ENCODE results near the gene POU6F2.

Gene POU6F2

DNA sequence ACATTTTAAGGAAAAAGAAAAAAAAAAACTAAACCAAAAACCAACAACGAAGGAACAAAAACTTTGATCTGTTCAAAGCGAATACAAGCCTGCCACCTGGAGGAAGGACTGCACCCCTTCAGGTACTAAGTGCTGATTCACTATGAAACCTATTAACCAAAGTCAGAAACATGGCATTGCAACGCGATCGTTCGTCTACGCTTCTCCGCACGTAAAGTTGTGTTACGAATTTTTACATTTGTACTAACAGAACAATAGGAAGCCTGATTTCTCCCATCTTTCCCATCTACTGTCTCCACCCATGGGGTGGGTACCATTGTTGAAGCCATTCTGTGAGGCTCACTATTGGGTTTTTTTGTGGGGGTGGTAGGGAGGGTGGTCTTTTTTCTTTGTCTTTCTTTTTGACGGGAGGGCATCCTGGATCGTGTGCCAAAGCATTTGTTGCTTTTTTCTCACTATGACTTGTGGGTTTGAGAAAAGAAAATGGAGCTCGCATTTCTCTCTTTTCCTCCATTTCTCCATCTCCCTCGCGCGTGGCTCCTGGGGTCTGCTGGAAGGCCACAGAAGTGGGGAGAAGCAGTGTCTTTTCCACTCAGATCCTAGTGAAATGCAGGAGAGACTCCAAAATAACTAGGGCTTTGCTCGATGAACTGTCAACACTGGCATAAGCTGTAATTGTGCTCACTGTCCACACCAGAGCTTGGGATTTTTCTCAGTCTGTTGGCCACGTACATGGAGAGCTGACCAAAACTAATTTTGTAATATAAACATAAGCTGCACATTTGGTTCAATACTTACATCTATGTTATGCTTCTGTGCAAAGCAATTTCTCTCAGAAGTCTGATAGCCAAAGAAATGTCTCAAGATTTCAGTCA is 487.6 kb downstream of the POU6F2 start:
- DNase-seq, result no peak

DNA sequence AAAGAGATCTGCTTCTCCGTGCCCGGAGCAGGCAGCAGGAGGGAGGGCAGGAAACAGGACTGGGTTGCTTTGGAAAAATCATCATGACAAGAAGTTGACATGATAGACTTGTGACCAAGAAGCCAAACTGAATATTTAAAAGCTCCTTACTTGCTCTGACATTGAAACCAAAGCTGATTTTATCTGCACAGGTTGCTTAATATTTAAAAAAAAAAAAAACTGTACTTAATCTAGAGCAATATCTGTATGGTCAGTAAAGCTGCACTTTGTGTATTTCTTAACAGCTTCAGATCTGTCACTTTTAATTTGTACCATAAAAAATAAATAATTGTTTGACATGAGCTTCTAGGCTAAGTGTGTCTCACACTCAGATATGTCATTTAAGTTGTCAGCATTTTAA is 490.6 kb downstream of the POU6F2 start:
- no peak for DNase-seq

DNA sequence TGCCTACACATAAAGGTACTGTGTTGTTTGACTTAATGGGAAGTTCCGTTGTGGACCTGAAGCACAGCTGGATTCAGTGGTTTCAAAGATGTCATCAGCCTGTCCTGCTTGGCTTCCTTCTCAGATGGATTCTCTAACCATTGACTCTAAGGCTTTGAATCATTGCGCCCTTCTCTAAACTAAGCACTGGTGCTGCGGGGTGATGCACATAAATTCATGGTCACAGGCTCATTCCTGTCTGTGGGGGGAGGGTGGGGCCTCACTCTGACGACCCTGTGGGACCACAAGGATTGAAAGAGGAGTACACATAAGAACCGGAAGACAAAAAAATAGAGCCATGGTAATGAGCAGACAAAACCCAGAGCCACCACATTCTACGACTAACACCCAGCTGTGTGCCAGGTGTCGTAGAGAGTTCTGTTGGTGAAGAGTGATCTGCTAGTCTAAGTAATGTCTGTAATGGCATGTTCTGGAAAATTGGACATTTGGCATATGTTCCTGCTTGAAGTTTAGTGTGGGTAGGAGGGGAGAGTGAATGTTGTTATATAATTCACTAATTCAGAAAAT is 491.2 kb downstream of the POU6F2 start:
- no peak for DNase-seq

DNA sequence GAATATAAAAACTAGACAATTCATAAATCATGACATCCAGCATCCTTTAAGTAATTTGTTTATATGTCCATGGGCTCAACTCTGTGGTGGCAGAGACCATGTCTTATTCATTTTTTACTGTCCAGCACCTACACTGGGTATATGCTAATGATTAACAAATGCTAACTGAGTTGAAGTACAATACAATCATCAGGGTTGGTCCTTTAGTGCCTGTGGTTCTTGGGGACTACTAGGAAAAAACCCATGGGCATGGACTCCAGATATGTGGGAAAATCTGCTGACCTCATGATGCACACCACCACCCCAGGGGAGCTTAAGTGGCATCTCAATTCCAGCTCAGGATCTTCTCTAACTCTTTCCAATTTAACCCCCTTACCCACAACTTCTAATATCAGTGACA is 503.2 kb downstream of the POU6F2 start:
- no peak for DNase-seq

DNA sequence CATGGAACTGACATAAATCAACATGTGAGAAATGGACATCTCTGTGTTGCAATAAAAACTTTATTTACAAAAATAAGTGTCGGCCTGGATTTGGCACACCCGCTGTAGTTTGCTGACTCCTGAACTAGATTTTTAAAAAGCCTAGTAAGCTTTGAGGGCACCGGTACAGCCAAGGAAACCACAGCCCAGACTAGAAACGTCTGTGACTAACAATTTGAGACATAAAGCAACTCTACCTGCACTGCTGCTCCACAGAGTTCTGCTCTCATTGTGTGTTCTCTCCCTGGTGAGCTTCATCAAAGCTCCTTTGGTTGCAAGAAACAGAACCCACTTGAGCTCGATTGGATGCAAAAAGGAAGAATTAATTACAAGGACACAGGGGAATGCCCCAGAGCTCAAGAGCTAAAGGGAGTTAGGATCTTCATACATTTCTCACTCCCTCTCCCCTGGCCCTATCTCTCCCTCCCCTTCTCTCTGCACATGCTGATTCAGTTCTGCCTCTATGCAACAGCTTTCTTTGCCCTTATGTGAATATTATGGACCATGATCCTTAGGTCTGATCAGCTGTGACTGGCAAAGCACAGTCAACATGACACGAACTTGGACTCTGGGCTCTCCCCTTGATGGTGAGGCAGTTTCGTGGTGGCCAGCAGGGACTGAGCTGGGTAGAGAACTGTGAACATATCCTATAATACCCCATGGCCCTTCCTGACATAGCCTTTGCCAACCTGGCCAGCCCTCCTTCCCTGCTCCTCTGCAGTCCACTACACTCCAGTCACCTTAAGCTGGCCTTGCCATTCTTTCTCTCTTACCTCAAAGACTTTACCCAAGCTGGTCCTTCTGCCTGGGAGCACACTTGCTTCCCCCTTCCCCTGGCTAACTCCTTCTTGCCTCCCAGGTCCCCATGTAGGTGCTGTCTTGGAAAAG is 511.0 kb downstream of the POU6F2 start:
- no peak for DNase-seq

DNA sequence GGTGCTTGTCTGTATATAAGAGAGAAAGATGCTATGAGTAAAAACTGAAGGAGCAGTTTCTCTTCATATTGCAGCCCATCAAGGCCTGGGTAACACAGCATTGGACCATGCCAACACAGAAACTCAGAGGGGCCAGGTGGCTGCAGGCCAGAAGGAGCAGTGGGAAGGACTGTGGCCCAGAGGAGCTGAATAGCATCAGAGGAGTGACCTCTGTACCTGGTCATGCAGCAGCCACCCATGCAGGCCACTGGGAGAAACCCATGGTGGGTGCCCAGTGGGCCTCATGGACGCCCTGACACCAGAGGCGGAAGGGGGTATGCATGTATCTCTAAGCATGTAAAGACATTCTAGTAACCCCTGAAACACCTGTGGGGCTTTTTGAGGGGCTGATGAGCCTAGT is 512.6 kb downstream of the POU6F2 start:
- no peak for DNase-seq

DNA sequence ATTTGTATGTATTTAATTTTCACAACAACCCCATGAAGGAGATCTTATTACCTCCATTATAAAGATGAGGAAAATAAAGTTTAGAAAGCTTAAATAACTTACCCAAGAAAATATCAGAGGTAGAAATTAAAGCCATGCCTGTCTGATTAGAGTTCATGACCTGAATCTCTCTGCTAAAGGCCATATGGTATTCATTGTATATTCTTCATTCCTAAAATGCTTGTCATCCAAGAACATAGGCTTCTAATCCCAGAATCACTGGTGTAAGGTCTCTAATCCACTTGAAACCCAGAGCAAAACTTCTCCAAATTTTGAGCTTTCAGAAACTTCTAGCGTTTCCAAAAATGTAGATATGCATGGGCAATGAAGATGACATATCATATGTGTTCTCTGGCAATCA is 516.2 kb downstream of the POU6F2 start:
- no peak for DNase-seq

DNA sequence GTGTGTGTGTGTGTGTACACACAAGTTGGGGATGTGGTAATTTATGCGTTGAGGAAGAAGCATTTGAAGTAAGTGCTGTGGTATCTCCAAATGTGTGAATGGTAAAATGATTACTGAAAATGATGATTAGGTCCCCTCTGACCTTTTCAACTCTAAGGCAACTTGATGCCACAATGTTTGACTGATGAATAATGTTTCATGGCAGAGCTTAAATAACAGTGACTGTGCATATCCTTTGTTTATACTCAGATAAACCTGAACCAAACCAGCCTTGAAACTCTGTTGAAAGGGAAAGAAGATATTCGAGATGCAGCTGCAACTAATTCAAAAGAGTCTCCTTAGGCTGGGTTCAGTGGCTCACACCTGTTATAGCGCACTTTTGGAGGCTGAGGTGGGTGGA is 523.6 kb downstream of the POU6F2 start:
- DNase-seq, result no peak

DNA sequence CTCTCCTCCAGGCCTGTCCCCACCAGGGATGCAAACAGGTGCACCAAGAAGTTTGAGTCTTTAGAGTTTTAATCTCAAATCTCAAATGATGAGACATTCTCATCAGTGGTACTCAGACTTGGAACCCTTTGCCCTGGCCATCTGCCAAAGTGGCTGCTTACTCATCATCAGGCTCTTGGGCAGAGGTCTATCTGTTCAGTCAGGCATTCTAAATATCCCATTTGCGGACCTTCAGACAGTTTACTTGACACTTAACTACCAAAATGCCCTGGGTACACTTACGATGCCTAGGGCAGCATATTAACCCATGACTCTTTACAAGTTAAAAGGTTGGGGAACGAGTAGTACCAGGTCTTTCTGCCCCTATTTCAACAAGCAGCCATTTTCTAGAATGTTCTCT is 527.3 kb downstream of the POU6F2 start:
- no peak for DNase-seq

DNA sequence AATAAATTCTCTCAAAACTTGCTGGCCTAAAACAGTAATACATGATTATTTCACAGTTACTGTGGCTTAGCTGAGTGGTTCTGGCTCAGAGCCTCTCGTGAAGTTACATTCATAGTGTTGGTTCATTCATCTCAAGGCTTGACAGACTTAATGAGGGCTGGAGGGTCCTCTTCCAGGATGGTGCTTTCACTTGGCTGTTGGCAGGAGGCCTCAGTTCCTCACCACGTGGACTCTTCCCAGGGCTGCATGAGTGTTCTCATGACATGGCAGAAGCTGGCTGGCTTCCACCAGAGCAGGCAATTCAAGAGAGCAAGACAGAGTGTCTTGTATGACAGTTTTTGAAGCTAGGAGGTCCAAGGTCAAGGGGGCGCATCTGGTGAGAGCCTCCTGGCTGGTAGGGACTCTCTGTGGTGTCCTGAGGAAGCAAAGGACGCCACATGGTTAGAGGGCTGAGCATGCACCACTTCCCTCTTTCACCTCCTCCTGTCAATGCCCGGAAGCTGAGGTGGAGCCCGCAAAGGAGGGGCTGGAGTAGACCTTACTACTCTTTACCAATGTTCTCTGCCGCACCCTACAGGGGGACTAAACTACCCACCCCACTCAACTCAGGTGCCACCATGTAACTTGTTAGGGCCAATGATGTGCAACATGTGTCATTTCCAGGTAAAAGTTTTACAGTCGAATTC is 530.3 kb downstream of the POU6F2 start:
- no peak for DNase-seq

DNA sequence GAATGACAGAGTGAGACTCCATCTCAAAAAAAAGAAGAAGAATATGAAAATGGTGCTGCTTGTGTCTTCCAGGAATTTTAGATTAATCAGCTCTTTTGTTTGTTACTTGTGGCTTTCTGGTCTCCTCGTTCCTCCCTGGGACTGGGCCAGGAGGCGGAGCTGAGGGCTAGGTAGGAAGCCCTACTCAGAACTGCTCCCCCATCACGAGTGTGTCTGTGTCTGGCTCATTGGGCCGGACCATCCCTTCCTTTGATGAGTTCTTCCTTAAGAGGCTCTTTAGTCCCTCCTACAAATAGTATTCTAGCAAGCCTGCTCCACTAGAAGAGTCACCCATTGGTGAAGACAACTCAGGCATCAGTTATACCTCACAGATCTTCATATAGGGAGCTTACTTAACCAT is 531.7 kb downstream of the POU6F2 start:
- DNase-seq, result no peak

DNA sequence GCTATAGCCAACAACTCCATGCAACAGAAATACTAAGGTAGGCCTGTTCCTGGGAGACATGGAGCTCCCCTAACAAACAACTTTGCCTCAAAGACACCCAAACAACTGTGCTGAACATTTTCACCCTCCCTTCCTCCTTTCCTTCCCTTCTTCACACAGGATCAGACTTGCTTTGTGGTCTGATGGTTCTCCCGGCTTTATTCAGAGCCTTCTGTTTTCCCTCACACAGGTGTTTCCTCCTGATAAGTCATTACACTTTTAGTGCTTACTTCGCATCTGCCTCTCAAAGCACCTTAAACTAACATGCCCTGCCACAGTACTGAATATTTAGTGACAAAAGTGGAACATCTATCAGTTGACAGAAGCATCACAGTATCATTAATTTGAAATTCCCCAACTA is 532.2 kb downstream of the POU6F2 start:
- no peak for DNase-seq

DNA sequence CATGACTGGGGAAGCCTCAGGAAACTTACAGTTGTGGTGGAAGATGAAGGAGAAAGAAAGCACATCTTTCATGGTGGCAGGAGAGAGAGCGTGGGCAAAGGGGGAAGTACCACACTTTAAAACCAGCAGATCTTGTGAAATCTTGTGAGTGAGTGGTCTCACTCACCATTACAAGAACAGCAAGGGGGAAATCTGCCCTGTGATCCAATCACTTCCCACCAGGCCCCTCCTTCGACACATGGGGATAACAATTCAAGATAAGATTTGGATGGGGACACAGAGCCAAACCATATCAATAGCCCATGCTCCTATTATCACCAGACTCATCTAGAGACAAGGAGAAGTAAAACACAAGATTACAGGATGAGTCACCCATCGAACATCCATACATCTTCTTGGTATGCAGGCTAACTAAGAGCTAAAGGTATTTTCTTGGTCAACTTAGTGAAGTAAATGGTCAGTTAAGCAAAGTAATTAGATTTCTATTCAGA is 533.2 kb downstream of the POU6F2 start:
- DNase-seq, result no peak

DNA sequence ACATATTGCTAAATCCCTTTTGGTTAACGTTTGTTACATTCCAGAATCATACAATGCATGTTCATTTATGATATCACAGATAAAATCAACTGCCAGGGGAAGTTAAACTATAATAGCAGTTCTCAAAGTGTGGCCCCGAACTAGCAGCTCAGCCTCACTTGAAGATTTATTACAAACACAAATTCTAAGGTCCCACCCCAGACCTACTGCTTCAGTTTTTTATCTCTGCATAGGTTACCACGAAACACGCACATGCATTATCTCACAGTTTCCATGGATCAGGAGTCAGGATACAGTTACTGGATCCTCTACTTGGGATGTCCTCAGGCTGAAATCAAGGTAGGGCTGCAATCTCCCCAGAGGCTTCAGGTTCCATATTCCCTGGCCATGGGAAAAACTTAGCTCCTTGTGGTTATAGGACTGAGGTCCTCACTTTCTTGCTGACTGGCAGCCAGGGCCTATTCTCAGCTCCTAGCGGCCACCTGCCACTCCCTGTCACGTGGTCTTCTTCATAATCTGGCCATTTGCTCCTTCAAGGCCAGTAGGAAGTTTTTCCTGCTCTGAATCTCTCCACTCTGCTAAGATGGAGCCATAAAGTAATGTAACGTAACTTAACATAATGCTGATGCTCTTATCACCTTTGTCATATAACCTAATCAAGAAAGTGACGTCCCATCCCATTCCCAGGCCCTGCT is 538.0 kb downstream of the POU6F2 start:
- DNase-seq, result no peak

DNA sequence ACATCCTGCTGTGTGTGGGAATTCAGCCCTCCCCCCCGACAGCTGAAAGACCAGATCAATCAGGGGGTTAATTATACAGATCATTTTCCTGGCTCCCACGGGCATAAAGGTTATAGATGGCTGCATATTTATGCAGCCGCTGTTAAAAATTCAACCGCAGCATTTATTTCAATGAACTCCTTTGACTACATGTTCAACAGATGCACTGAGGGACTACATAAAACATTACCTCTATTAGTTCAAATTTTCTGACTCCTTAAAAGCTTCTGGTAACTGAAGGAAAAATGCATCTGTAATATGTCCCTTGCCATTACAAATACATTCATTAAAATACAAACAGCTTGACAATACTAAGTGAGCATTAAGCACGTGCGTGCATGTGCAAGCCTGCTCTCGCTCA is 538.8 kb downstream of the POU6F2 start:
- DNase-seq, result no peak

DNA sequence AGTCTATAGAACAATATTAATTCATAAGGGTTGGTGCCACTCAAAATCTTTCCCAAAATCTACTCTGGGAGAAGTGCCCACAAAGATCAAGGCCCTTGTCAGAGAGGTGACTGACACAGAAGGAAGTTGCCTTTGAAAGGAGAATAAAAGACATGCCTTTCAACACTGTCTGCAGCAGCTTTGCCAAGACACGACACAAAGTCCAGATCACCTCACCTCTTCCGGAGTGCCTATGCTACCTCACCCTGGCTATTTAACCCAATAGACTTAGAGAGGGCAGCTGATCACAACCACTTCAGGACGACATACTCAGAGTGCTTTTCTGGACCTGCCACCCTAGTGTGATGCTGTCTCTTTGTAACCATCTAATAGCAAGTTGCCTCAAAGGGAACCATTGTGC is 539.5 kb downstream of the POU6F2 start:
- no peak for DNase-seq
